ENCODE data around the gene ITGB6. TPM values are rescaled to one million over a fixed set of nuclear protein-coding genes. Genes with fewer than 3 reads are reported as not detected.

Gene ITGB6
- total and polyA plus RNA-seq, 4 donors: 0.06 to 1.4 (median 0.25) TPM

GRCh38 chr2:160109939-160110673 lies 90.0 kb downstream of the ITGB6 start:
- 100% methylated on average over 1 of the region's 8 CpGs for WGBS (ENCODE audit: insufficient coverage)

GRCh38 chr2:160109243-160109642 lies 90.8 kb downstream of the ITGB6 start:
- no peak for DNase-seq (ENCODE audit: low read depth in 4 of 6, low spot score in 6 of 6)
- Histone ChIP-seq H3K4me3 (ENCODE audit: low read depth, low read length) (no peak overlapping the region), H3K36me3 (ENCODE audit: control insufficient read depth, insufficient read depth, low read length) (no peaks in the 10 kb centered on the region), H3K27ac (ENCODE audit: low read depth, low read length) (no peak overlapping the region), H3K4me1 (ENCODE audit: control insufficient read depth, insufficient read depth, low read length) (no peaks in the 10 kb centered on the region), H3K27me3 (ENCODE audit: control insufficient read depth, insufficient read depth, low read length) (no peaks in the 10 kb centered on the region), H3K9me3 (ENCODE audit: control insufficient read depth, insufficient read depth, low read length) (no peaks in the 10 kb centered on the region)
- WGBS (ENCODE audit: insufficient coverage): 84% methylated on average over 3 of the region's 3 CpGs

More at GRCh38 chr2:160109939-160110673, 90.0 kb downstream of the ITGB6 start:
- Histone ChIP-seq H3K27me3 (ENCODE audit: control insufficient read depth, insufficient read depth, low read length) (no peaks in the 10 kb centered on the region), H3K9me3 (ENCODE audit: control insufficient read depth, insufficient read depth, low read length) (no peaks in the 10 kb centered on the region), H3K27ac (ENCODE audit: low read depth, low read length) (no peak overlapping the region), H3K4me3 (ENCODE audit: low read depth, low read length) (no peak overlapping the region), H3K4me1 (ENCODE audit: control insufficient read depth, insufficient read depth, low read length) (no peaks in the 10 kb centered on the region), H3K36me3 (ENCODE audit: control insufficient read depth, insufficient read depth, low read length) (no peaks in the 10 kb centered on the region)
- peak; percentile 26 to 86 (median 56) for DNase-seq (ENCODE audit: low read depth in 4 of 6, low spot score in 6 of 6)

- no peak for DNase-seq (ENCODE audit: low read depth in 4 of 6, low spot score in 6 of 6)
- Histone ChIP-seq H3K27me3 (ENCODE audit: control insufficient read depth, insufficient read depth, low read length) (no peaks in the 10 kb centered on the region), H3K4me1 (ENCODE audit: control insufficient read depth, insufficient read depth, low read length) (no peaks in the 10 kb centered on the region), H3K27ac (ENCODE audit: low read depth, low read length) (no peak overlapping the region), H3K36me3 (ENCODE audit: control insufficient read depth, insufficient read depth, low read length) (no peaks in the 10 kb centered on the region), H3K4me3 (ENCODE audit: low read depth, low read length) (no peak overlapping the region), H3K9me3 (ENCODE audit: control insufficient read depth, insufficient read depth, low read length) (no peaks in the 10 kb centered on the region)
- no CpG with 5 or more reads among the region's 2 CpGs for WGBS (ENCODE audit: insufficient coverage)
These were observed 91.4 kb downstream of the ITGB6 start for GRCh38 chr2:160108646-160109045.

- Histone ChIP-seq H3K27ac (ENCODE audit: low read depth, low read length) (no peak overlapping the region), H3K4me3 (ENCODE audit: low read depth, low read length) (no peak overlapping the region), H3K9me3 (ENCODE audit: control insufficient read depth, insufficient read depth, low read length) (no peaks in the 10 kb centered on the region), H3K36me3 (ENCODE audit: control insufficient read depth, insufficient read depth, low read length) (no peaks in the 10 kb centered on the region), H3K4me1 (ENCODE audit: control insufficient read depth, insufficient read depth, low read length) (no peaks in the 10 kb centered on the region), H3K27me3 (ENCODE audit: control insufficient read depth, insufficient read depth, low read length) (no peaks in the 10 kb centered on the region)
- no CpG with 5 or more reads among the region's 1 CpG for WGBS (ENCODE audit: insufficient coverage)
- DNase-seq (ENCODE audit: low read depth in 4 of 6, low spot score in 6 of 6): no peak
These were observed 94.7 kb downstream of the ITGB6 start for GRCh38 chr2:160105366-160105765.

- 100% methylated on average over 1 of the region's 2 CpGs for WGBS (ENCODE audit: insufficient coverage)
- no peak for DNase-seq (ENCODE audit: low read depth in 4 of 6, low spot score in 6 of 6)
- no peaks in the 10 kb centered on the region for H3K36me3 ChIP-seq (ENCODE audit: control insufficient read depth, insufficient read depth, low read length)
These were observed 96.0 kb downstream of the ITGB6 start for GRCh38 chr2:160104115-160104514.

GRCh38 chr2:160097326-160097725 lies 102.7 kb downstream of the ITGB6 start:
- no peaks in the 10 kb centered on the region for H3K36me3 ChIP-seq (ENCODE audit: control insufficient read depth, insufficient read depth, low read length)
- no peak overlapping the region for H3K27ac ChIP-seq (ENCODE audit: low read depth, low read length)
- WGBS (ENCODE audit: insufficient coverage): no CpG with 5 or more reads among the region's 1 CpG
- no peaks in the 10 kb centered on the region for H3K27me3 ChIP-seq (ENCODE audit: control insufficient read depth, insufficient read depth, low read length)
- peaks cover 2% of the 10 kb centered on the region for H3K9me3 ChIP-seq (ENCODE audit: control insufficient read depth, insufficient read depth, low read length)
- H3K4me1 ChIP-seq (ENCODE audit: control insufficient read depth, insufficient read depth, low read length): no peaks in the 10 kb centered on the region
- no peak for DNase-seq (ENCODE audit: low read depth in 4 of 6, low spot score in 6 of 6)
- H3K4me3 ChIP-seq (ENCODE audit: low read depth, low read length): no peak overlapping the region

More at GRCh38 chr2:160104115-160104514, 96.0 kb downstream of the ITGB6 start:
- Histone ChIP-seq H3K27me3 (ENCODE audit: control insufficient read depth, insufficient read depth, low read length) (no peaks in the 10 kb centered on the region), H3K4me3 (ENCODE audit: low read depth, low read length) (no peak overlapping the region), H3K27ac (ENCODE audit: low read depth, low read length) (no peak overlapping the region), H3K4me1 (ENCODE audit: control insufficient read depth, insufficient read depth, low read length) (no peaks in the 10 kb centered on the region), H3K9me3 (ENCODE audit: control insufficient read depth, insufficient read depth, low read length) (no peaks in the 10 kb centered on the region)

GRCh38 chr2:160096409-160096808 lies 103.7 kb downstream of the ITGB6 start:
- H3K4me1 ChIP-seq (ENCODE audit: control insufficient read depth, insufficient read depth, low read length): no peaks in the 10 kb centered on the region
- H3K27me3 ChIP-seq (ENCODE audit: control insufficient read depth, insufficient read depth, low read length): no peaks in the 10 kb centered on the region
- H3K36me3 ChIP-seq (ENCODE audit: control insufficient read depth, insufficient read depth, low read length): no peaks in the 10 kb centered on the region
- no peak overlapping the region for H3K4me3 ChIP-seq (ENCODE audit: low read depth, low read length)
- H3K9me3 ChIP-seq (ENCODE audit: control insufficient read depth, insufficient read depth, low read length): peaks cover 2% of the 10 kb centered on the region
- no peak overlapping the region for H3K27ac ChIP-seq (ENCODE audit: low read depth, low read length)
- WGBS (ENCODE audit: insufficient coverage): 100% methylated on average over 1 of the region's 4 CpGs
- DNase-seq (ENCODE audit: low read depth in 4 of 6, low spot score in 6 of 6): no peak

GRCh38 chr2:160092445-160092844 lies 107.6 kb downstream of the ITGB6 start:
- peaks cover 20% of the 10 kb centered on the region for H3K9me3 ChIP-seq (ENCODE audit: control insufficient read depth, insufficient read depth, low read length)
- H3K4me1 ChIP-seq (ENCODE audit: control insufficient read depth, insufficient read depth, low read length): no peaks in the 10 kb centered on the region
- WGBS (ENCODE audit: insufficient coverage): 83% methylated on average over 3 of the region's 4 CpGs
- H3K27me3 ChIP-seq (ENCODE audit: control insufficient read depth, insufficient read depth, low read length): no peaks in the 10 kb centered on the region
- no peaks in the 10 kb centered on the region for H3K36me3 ChIP-seq (ENCODE audit: control insufficient read depth, insufficient read depth, low read length)
- no peak overlapping the region for H3K4me3 ChIP-seq (ENCODE audit: low read depth, low read length)
- no peak overlapping the region for H3K27ac ChIP-seq (ENCODE audit: low read depth, low read length)
- no peak for DNase-seq (ENCODE audit: low read depth in 4 of 6, low spot score in 6 of 6)

- Histone ChIP-seq H3K4me3 (ENCODE audit: low read depth, low read length) (no peak overlapping the region), H3K4me1 (ENCODE audit: control insufficient read depth, insufficient read depth, low read length) (no peaks in the 10 kb centered on the region), H3K27me3 (ENCODE audit: control insufficient read depth, insufficient read depth, low read length) (no peaks in the 10 kb centered on the region), H3K9me3 (ENCODE audit: control insufficient read depth, insufficient read depth, low read length) (peaks cover 25% of the 10 kb centered on the region), H3K36me3 (ENCODE audit: control insufficient read depth, insufficient read depth, low read length) (no peaks in the 10 kb centered on the region), H3K27ac (ENCODE audit: low read depth, low read length) (no peak overlapping the region)
- no peak for DNase-seq (ENCODE audit: low read depth in 4 of 6, low spot score in 6 of 6)
These were observed 108.7 kb downstream of the ITGB6 start for GRCh38 chr2:160091381-160091780.

Measured in spinal cord (tissue), 10 donors.